Fibroblast of mammary gland (primary cell): ENCODE results near the gene BTG2.

Source experiments
- DNase-seq: peaks from one replicate; pipeline ENCODE4 v3.0.0-alpha.2; 2010; ENCODE audit warnings: low read depth
- H3K4me3 ChIP-seq: 2 replicates; pipeline ENCODE4 v1.5.1; 2011; ENCODE audit warnings: low read depth, mild to moderate bottlenecking, low read length, moderate library complexity; ENCODE audit not compliant: control insufficient read depth
- CTCF ChIP-seq: conservative IDR thresholded peaks from 2 replicates; pipeline ENCODE4 v1.5.1; 2011; ENCODE audit warnings: low read depth, low read length, inconsistent platforms; ENCODE audit not compliant: control insufficient read depth, insufficient read depth

Gene BTG2

GRCh38 chr1:203336097-203336496 lies 30.8 kb downstream of the BTG2 start:
- H3K4me3 ChIP-seq = no peak overlapping the region
- no peak for TF ChIP-seq CTCF
- DNase-seq = no peak

- peak; percentile 97 for TF ChIP-seq CTCF
- peak; percentile 65 for DNase-seq
These were observed 33.2 kb downstream of the BTG2 start for GRCh38 chr1:203338335-203339036.

GRCh38 chr1:203340112-203340790 lies 34.9 kb downstream of the BTG2 start:
- TF ChIP-seq CTCF = peak; percentile 94
- peak; percentile 87 for DNase-seq
- no peak overlapping the region for H3K4me3 ChIP-seq

More at GRCh38 chr1:203338335-203339036, 33.2 kb downstream of the BTG2 start:
- no peak overlapping the region for H3K4me3 ChIP-seq

- peak; percentile 40 for DNase-seq
- TF ChIP-seq CTCF = peak; percentile 78
These were observed 37.0 kb downstream of the BTG2 start for GRCh38 chr1:203342192-203342940.

GRCh38 chr1:203343956-203344754 lies 38.8 kb downstream of the BTG2 start:
- TF ChIP-seq CTCF = no peak
- DNase-seq = no peak
- no peak overlapping the region for H3K4me3 ChIP-seq

More at GRCh38 chr1:203342192-203342940, 37.0 kb downstream of the BTG2 start:
- H3K4me3 ChIP-seq = no peak overlapping the region
